Fibroblast of lung (primary cell): Measurements from ENCODE around the gene KIAA1671.

Source experiments
- EZH2 ChIP-seq: IDR thresholded peaks from 2 replicates; pipeline ENCODE4 v1.5.1; 2012; ENCODE audit warnings: low read length, control low read depth, mild to moderate bottlenecking; ENCODE audit errors: missing control alignments
- TF ChIP-seq, protein P1 (sequence below), 2 donors: IDR thresholded peaks in 1 of 2; conservative IDR thresholded peaks in 1 of 2; 1 replicate in 1 of 2; 2 replicates in 1 of 2; pipeline ENCODE4 v1.5.1; 2011 to 2012; ENCODE audit warnings: low read length in 2 of 2, control low read depth in 1 of 2, inconsistent platforms in 1 of 2, low read depth in 1 of 2, mild to moderate bottlenecking in 1 of 2

DNA sequence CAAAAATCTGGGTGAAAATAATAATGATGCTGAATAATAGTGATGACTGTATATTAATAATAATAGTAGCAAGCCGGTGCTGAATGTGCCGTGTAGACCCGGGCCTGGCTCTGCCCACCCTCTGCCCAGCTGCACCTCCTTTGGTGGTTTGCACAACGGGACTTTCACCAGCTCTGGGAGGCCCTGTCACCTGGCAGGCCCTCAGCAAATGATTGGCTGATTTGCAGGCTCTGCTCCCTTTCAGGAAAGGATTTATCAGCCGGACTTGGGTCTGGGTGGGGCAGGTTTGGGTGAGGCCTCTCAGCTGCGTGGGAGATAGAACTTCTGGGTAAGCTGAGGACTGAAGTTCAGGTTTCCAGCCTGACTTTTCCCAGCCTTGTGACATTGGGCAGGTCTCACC is 21.4 kb downstream of the KIAA1671 start:
- no peak for TF ChIP-seq EZH2
- TF ChIP-seq, protein P1, sequence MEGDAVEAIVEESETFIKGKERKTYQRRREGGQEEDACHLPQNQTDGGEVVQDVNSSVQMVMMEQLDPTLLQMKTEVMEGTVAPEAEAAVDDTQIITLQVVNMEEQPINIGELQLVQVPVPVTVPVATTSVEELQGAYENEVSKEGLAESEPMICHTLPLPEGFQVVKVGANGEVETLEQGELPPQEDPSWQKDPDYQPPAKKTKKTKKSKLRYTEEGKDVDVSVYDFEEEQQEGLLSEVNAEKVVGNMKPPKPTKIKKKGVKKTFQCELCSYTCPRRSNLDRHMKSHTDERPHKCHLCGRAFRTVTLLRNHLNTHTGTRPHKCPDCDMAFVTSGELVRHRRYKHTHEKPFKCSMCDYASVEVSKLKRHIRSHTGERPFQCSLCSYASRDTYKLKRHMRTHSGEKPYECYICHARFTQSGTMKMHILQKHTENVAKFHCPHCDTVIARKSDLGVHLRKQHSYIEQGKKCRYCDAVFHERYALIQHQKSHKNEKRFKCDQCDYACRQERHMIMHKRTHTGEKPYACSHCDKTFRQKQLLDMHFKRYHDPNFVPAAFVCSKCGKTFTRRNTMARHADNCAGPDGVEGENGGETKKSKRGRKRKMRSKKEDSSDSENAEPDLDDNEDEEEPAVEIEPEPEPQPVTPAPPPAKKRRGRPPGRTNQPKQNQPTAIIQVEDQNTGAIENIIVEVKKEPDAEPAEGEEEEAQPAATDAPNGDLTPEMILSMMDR (conservative IDR thresholded peaks at IDR 0.05 in 1 of 2, IDR thresholded peaks at IDR 0.05 in 1 of 2; ENCODE audit: low read depth in 1 of 2, low read length in 2 of 2), result no peak
